ENCODE results near the gene CLDN5.

Gene CLDN5

GRCh38 chr22:19559956-19560355, 35.7 kb upstream of the CLDN5 start:
- ChIA-PET CTCF (no interaction called here), POLR2A (no interaction called here)
- no peak for DNase-seq (ENCODE audit: extremely low spot score)
- no peak for TF ChIP-seq HDGF (IDR thresholded peaks at IDR 0.05; ENCODE audit: borderline replicate concordance)
- TF ChIP-seq L3MBTL2 (conservative IDR thresholded peaks at IDR 0.05) = no peak
- no peak for TF ChIP-seq SP1 (IDR thresholded peaks at IDR 0.05)
- no peak for TF ChIP-seq FOXK2 (IDR thresholded peaks at IDR 0.05)
- TF ChIP-seq TARDBP (IDR thresholded peaks at IDR 0.05) = no peak

GRCh38 chr22:19559324-19559811, 35.2 kb upstream of the CLDN5 start:
- no peak for DNase-seq (ENCODE audit: extremely low spot score)
- TF ChIP-seq PKNOX1 (IDR thresholded peaks at IDR 0.05) (no peak), SP1 (IDR thresholded peaks at IDR 0.05) (no peak), ARNT (IDR thresholded peaks at IDR 0.05) (no peak), ELF4 (IDR thresholded peaks at IDR 0.05) (no peak), BHLHE40 (IDR thresholded peaks at IDR 0.05; ENCODE audit: borderline replicate concordance) (no peak), LEF1 (IDR thresholded peaks at IDR 0.05; ENCODE audit: borderline replicate concordance) (no peak), HDGF (IDR thresholded peaks at IDR 0.05; ENCODE audit: borderline replicate concordance) (no peak), NFRKB (IDR thresholded peaks at IDR 0.05) (no peak), ZNF384 (IDR thresholded peaks at IDR 0.05) (no peak), FOXA1 (IDR thresholded peaks at IDR 0.05) (no peak), CTBP1 (IDR thresholded peaks at IDR 0.05; ENCODE audit: borderline replicate concordance) (no peak), SUZ12 (IDR thresholded peaks at IDR 0.05) (no peak), FOXM1 (IDR thresholded peaks at IDR 0.05; ENCODE audit: borderline replicate concordance) (no peak), FOXK2 (IDR thresholded peaks at IDR 0.05) (no peak), TARDBP (IDR thresholded peaks at IDR 0.05) (no peak), L3MBTL2 (conservative IDR thresholded peaks at IDR 0.05) (no peak)
- CTCF ChIA-PET = no interaction called here
- POLR2A ChIA-PET = no interaction called here

- TF ChIP-seq FOXM1 (IDR thresholded peaks at IDR 0.05; ENCODE audit: borderline replicate concordance) (no peak), ZNF384 (IDR thresholded peaks at IDR 0.05) (no peak), FOXK2 (IDR thresholded peaks at IDR 0.05) (no peak), SP1 (IDR thresholded peaks at IDR 0.05) (no peak), ELF4 (IDR thresholded peaks at IDR 0.05) (no peak), HDGF (IDR thresholded peaks at IDR 0.05; ENCODE audit: borderline replicate concordance) (no peak), BHLHE40 (IDR thresholded peaks at IDR 0.05; ENCODE audit: borderline replicate concordance) (no peak), NFRKB (IDR thresholded peaks at IDR 0.05) (no peak), TARDBP (IDR thresholded peaks at IDR 0.05) (no peak), PKNOX1 (IDR thresholded peaks at IDR 0.05) (no peak)
- ChIA-PET POLR2A (no interaction called here), CTCF (no interaction called here)
- DNase-seq (ENCODE audit: extremely low spot score) = no peak
Measured at GRCh38 chr22:19556963-19557545, 32.8 kb upstream of the CLDN5 start.

- TF ChIP-seq SP1 (IDR thresholded peaks at IDR 0.05) (no peak), BHLHE40 (IDR thresholded peaks at IDR 0.05; ENCODE audit: borderline replicate concordance) (no peak), FOXA1 (IDR thresholded peaks at IDR 0.05) (no peak), FOXM1 (IDR thresholded peaks at IDR 0.05; ENCODE audit: borderline replicate concordance) (no peak), HDGF (IDR thresholded peaks at IDR 0.05; ENCODE audit: borderline replicate concordance) (no peak), ARNT (IDR thresholded peaks at IDR 0.05) (no peak), PKNOX1 (IDR thresholded peaks at IDR 0.05) (no peak), SUZ12 (IDR thresholded peaks at IDR 0.05) (no peak), LEF1 (IDR thresholded peaks at IDR 0.05; ENCODE audit: borderline replicate concordance) (no peak), ZNF384 (IDR thresholded peaks at IDR 0.05) (no peak), CTBP1 (IDR thresholded peaks at IDR 0.05; ENCODE audit: borderline replicate concordance) (no peak), ELF4 (IDR thresholded peaks at IDR 0.05) (no peak), NFRKB (IDR thresholded peaks at IDR 0.05) (no peak), L3MBTL2 (conservative IDR thresholded peaks at IDR 0.05) (no peak), FOXK2 (IDR thresholded peaks at IDR 0.05) (no peak), TARDBP (IDR thresholded peaks at IDR 0.05) (no peak)
- ChIA-PET CTCF (interaction anchor here (1.1 kb wide), 1 partner anchor 9 kb away, joined by 6 read pairs; no protein-coding TSS in a partner anchor), POLR2A (no interaction called here)
- no peak for DNase-seq (ENCODE audit: extremely low spot score)
Measured at GRCh38 chr22:19555651-19556050, 31.4 kb upstream of the CLDN5 start.

- 0 out of 2 replicates have a peak, but pooled peaks have one; percentile 16 for TF ChIP-seq L3MBTL2 (conservative IDR thresholded peaks at IDR 0.05)
- no peak for TF ChIP-seq FOXA1 (IDR thresholded peaks at IDR 0.05)
- no peak for TF ChIP-seq SUZ12 (IDR thresholded peaks at IDR 0.05)
- CTCF ChIA-PET = interaction anchor here (1.1 kb wide), 1 partner anchor 9 kb away, joined by 6 read pairs; no protein-coding TSS in a partner anchor
- POLR2A ChIA-PET = interaction anchor here (0.6 kb wide), 1 partner anchor 14 kb away, joined by 3 read pairs; no protein-coding TSS in a partner anchor
- no peak for DNase-seq (ENCODE audit: extremely low spot score)
Measured at GRCh38 chr22:19554834-19555404, 30.7 kb upstream of the CLDN5 start.

GRCh38 chr22:19553201-19553600, 29.0 kb upstream of the CLDN5 start:
- CTCF ChIA-PET = no interaction called here
- no peak for TF ChIP-seq ELF4 (IDR thresholded peaks at IDR 0.05)
- POLR2A ChIA-PET = no interaction called here
- no peak for DNase-seq (ENCODE audit: extremely low spot score)

All from HEK293T (cell line).